Thyroid gland (tissue), 4 donors: ENCODE data around the gene MPZL2. TPM values are rescaled to one million over a fixed set of nuclear protein-coding genes. Genes with fewer than 3 reads are reported as not detected.

Experiments
- DNase-seq, 2 donors: peaks; one replicate each; pipeline ENCODE4 v3.0.0-alpha.2; 2019
- H3K27ac ChIP-seq, 3 donors: fragments of 200-600 bp; sonication (generic); 1 replicate in 2 of 3; 2 replicates in 1 of 3; pipeline ENCODE4 v1.5.1; 2016 to 2019; ENCODE audit warnings: mild to moderate bottlenecking in 1 of 3, moderate library complexity in 1 of 3
- H3K27me3 ChIP-seq: fragments of 200-600 bp; sonication (generic); one replicate; pipeline ENCODE4 v1.5.1; 2019
- H3K36me3 ChIP-seq, 2 donors: fragments of 200-600 bp; sonication (generic); one replicate each; pipeline ENCODE4 v1.5.1; 2016 to 2019
- H3K4me1 ChIP-seq, 2 donors: fragments of 200-600 bp; sonication (generic); one replicate each; pipeline ENCODE4 v1.5.1; 2017 to 2019
- H3K4me3 ChIP-seq, 3 donors: fragments of 200-600 bp; sonication (generic); replicated peaks in 1 of 3; 1 replicate in 2 of 3; 2 replicates in 1 of 3; pipeline ENCODE4 v1.5.1; 2016; ENCODE audit warnings: mild to moderate bottlenecking in 1 of 3
- H3K9me3 ChIP-seq: fragments of 200-600 bp; sonication (generic); one replicate; pipeline ENCODE4 v1.5.1; 2017
- POLR2A ChIP-seq, 2 donors: fragments of 450-650 bp; IDR thresholded peaks; one replicate each; pipeline ENCODE4 v1.6.1; 2017; ENCODE audit warnings: antibody characterized with exemption in 2 of 2, mild to moderate bottlenecking in 2 of 2, moderate library complexity in 1 of 2
- WGBS, 2 donors: methylation state at CpG; one replicate each; pipeline ENCODE4 v1.1.5; 2017; 5-methylcytosine and 5-hydroxymethylcytosine counted together
- intact Hi-C: fragments of 100-400 bp; cut with DNase I; formaldehyde crosslinking; loops from one replicate; pipeline ENCODE4 v1.15.1; 2023
- total RNA-seq, 4 donors: library from RNA; depleted of rRNA; stranded (reverse); fragments of >200 nt; gene quantifications; one replicate each; pipeline ENCODE4 v1.2.3, GENCODE V29; 2016
- TF ChIP-seq, protein P1 (sequence below), 6 experiments: fragments of 200-600 bp in 3 of 6; fragments of 450-650 bp in 3 of 6; sonication (generic) in 3 of 6; IDR thresholded peaks; one replicate each; pipeline ENCODE4 v1.5.1; 2016 to 2019; ENCODE audit warnings: antibody characterized with exemption in 6 of 6, mild to moderate bottlenecking in 2 of 6, inconsistent platforms in 1 of 6, moderate library complexity in 1 of 6

Gene MPZL2
- total RNA-seq, 4 donors from 2014 or later, result 40.3 to 92.7 (median 76.1) TPM

DNA sequence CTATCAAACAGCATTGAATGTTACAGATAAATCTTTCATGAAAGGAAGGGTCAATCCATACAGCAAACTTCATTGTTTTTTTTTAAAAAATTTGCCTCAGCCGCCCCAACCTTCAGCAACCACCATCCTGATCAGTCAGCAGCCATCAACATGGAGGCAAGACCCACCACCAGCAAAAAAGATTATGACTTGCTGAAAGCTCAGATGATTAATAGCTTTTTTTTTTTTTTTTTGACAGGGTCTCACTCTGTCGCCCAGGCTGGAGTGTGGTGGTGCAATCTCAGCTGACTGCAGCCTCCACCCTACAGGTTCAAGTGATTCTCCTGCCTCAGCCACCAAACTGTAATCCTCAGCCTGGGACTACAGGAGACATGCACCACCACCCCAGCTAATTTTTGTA, 22.4 kb upstream of the MPZL2 start:
- H3K36me3 ChIP-seq, result no peaks in the 10 kb centered on the region
- H3K4me1 ChIP-seq, result no peaks in the 10 kb centered on the region
- H3K27ac ChIP-seq, result no peak overlapping the region
- no peak overlapping the region for H3K4me3 ChIP-seq
- intact Hi-C loops, result no loop called here
- WGBS, 2 donors, result 82 to 93% methylated on average over 2 of the region's 2 CpGs
- no peak for TF ChIP-seq POLR2A (IDR thresholded peaks at IDR 0.05)
- TF ChIP-seq, protein P1, sequence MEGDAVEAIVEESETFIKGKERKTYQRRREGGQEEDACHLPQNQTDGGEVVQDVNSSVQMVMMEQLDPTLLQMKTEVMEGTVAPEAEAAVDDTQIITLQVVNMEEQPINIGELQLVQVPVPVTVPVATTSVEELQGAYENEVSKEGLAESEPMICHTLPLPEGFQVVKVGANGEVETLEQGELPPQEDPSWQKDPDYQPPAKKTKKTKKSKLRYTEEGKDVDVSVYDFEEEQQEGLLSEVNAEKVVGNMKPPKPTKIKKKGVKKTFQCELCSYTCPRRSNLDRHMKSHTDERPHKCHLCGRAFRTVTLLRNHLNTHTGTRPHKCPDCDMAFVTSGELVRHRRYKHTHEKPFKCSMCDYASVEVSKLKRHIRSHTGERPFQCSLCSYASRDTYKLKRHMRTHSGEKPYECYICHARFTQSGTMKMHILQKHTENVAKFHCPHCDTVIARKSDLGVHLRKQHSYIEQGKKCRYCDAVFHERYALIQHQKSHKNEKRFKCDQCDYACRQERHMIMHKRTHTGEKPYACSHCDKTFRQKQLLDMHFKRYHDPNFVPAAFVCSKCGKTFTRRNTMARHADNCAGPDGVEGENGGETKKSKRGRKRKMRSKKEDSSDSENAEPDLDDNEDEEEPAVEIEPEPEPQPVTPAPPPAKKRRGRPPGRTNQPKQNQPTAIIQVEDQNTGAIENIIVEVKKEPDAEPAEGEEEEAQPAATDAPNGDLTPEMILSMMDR (IDR thresholded peaks at IDR 0.05), result no peak
- DNase-seq, result no peak
- H3K9me3 ChIP-seq, result no peaks in the 10 kb centered on the region
- H3K27me3 ChIP-seq, result no peaks in the 10 kb centered on the region

- no peak for DNase-seq
- Histone ChIP-seq H3K36me3 (no peaks in the 10 kb centered on the region), H3K27ac (no peak overlapping the region), H3K27me3 (no peaks in the 10 kb centered on the region), H3K4me3 (no peak overlapping the region), H3K4me1 (no peaks in the 10 kb centered on the region), H3K9me3 (no peaks in the 10 kb centered on the region)
- WGBS, 2 donors, result 76 to 78% methylated on average over 4 of the region's 4 CpGs
- intact Hi-C loops, result no loop called here
- TF ChIP-seq, protein P1 (IDR thresholded peaks at IDR 0.05), result no peak
- TF ChIP-seq POLR2A (IDR thresholded peaks at IDR 0.05), result no peak
Observed at GRCh38 chr11:118283756-118284350, 19.8 kb upstream of the MPZL2 start.

GRCh38 chr11:118283037-118283636, 19.0 kb upstream of the MPZL2 start:
- no peak for TF ChIP-seq POLR2A (IDR thresholded peaks at IDR 0.05)
- TF ChIP-seq, protein P1 (IDR thresholded peaks at IDR 0.05), result no peak
- no peak for DNase-seq
- Histone ChIP-seq H3K27ac (no peak overlapping the region), H3K4me3 (no peak overlapping the region), H3K27me3 (no peaks in the 10 kb centered on the region), H3K9me3 (no peaks in the 10 kb centered on the region), H3K36me3 (no peaks in the 10 kb centered on the region), H3K4me1 (no peaks in the 10 kb centered on the region)
- 85 to 88% methylated on average over 5 of the region's 5 CpGs for WGBS, 2 donors
- intact Hi-C loops, result no loop called here

- Histone ChIP-seq H3K4me3 (no peak overlapping the region), H3K36me3 (no peaks in the 10 kb centered on the region), H3K27ac (no peak overlapping the region), H3K4me1 (peaks cover 0 to 2% of the 10 kb centered on the region in 2 donors), H3K9me3 (no peaks in the 10 kb centered on the region), H3K27me3 (no peaks in the 10 kb centered on the region)
- DNase-seq, result no peak
- no peak for TF ChIP-seq POLR2A (IDR thresholded peaks at IDR 0.05)
- TF ChIP-seq, protein P1 (IDR thresholded peaks at IDR 0.05), result no peak
- intact Hi-C loops, result no loop called here
- WGBS, 2 donors, result 72 to 75% methylated on average over 6 of the region's 6 CpGs
Observed at GRCh38 chr11:118282606-118283005, 18.5 kb upstream of the MPZL2 start.

DNA sequence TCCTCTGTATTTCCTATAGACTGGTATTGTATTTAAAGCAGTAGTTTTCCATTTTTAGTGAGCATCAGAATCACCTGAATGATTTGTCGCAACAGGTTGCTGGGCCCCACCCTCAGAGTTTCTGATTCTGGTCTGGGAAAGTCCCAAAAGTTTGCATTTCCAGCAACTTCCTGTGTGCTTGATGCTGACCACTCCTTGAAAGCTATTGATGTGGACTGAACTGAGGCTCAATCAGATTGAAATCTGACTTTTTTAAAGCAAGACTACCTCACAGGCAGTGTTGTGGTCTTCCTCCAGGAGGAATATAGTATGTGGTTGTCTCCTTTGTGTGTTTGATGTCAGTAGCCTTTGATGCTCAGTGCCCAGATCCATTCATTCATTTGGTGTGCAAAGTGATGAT, 17.2 kb upstream of the MPZL2 start:
- H3K36me3 ChIP-seq, result no peaks in the 10 kb centered on the region
- H3K4me3 ChIP-seq, result no peak overlapping the region
- TF ChIP-seq, protein P1 (IDR thresholded peaks at IDR 0.05), result no peak
- TF ChIP-seq POLR2A (IDR thresholded peaks at IDR 0.05), result no peak
- no peaks in the 10 kb centered on the region for H3K9me3 ChIP-seq
- H3K27me3 ChIP-seq, result no peaks in the 10 kb centered on the region
- intact Hi-C loops, result no loop called here
- no peak overlapping the region for H3K27ac ChIP-seq
- 73 to 100% methylated on average over 1 of the region's 1 CpG for WGBS, 2 donors
- H3K4me1 ChIP-seq, result peaks cover 0 to 14% of the 10 kb centered on the region in 2 donors
- DNase-seq, result no peak
